Naive B cell (primary cell): ENCODE measurements around the gene STON1. TPM values are rescaled to one million over a fixed set of nuclear protein-coding genes. Genes with fewer than 3 reads are reported as not detected.
A peak's percentile ranks its signal among the peaks of the same experiment; 100 is the strongest.

Experiments used
- ATAC-seq, 2 donors: fragments of 150-1000 bp; cut with Tn5 transposase; 2 replicates each; pipeline ENCODE4 v1.10.0; 2021; ENCODE audit warnings: low read depth in 2 of 2, mild to moderate bottlenecking in 2 of 2, moderate library complexity in 2 of 2
- DNase-seq: peaks from one replicate; pipeline ENCODE4 v3.0.0; 2022
- H3K27ac Mint-ChIP-seq, 6 donors: one replicate each; pipeline ENCODE4 v1.8.0; 2020 to 2022; ENCODE audit warnings: mild to moderate bottlenecking in 6 of 6, mixed read lengths in 6 of 6, moderate library complexity in 5 of 6, inconsistent platforms in 2 of 6
- H3K27me3 Mint-ChIP-seq, 3 donors: one replicate each; pipeline ENCODE4 v1.8.0; 2021 to 2022; ENCODE audit warnings: mixed read lengths in 3 of 3, mild to moderate bottlenecking in 1 of 3
- H3K36me3 Mint-ChIP-seq, 2 donors: one replicate each; pipeline ENCODE4 v1.8.0; 2020 to 2022; ENCODE audit warnings: mixed read lengths in 2 of 2, inconsistent platforms in 1 of 2, mild to moderate bottlenecking in 1 of 2
- H3K4me1 Mint-ChIP-seq, 3 donors: one replicate each; pipeline ENCODE4 v1.8.0; 2020 to 2022; ENCODE audit warnings: mixed read lengths in 3 of 3, inconsistent platforms in 1 of 3, mild to moderate bottlenecking in 1 of 3, moderate library complexity in 1 of 3
- H3K4me3 Mint-ChIP-seq, 8 donors: one replicate each; pipeline ENCODE4 v1.8.0; 2020 to 2022; ENCODE audit warnings: mild to moderate bottlenecking in 8 of 8, mixed read lengths in 8 of 8, moderate library complexity in 8 of 8, inconsistent platforms in 2 of 8
- H3K9me3 Mint-ChIP-seq, 7 donors: one replicate each; pipeline ENCODE4 v1.8.0; 2020 to 2022; ENCODE audit warnings: mixed read lengths in 7 of 7, mild to moderate bottlenecking in 5 of 7, inconsistent platforms in 2 of 7, moderate library complexity in 1 of 7
- polyA plus RNA-seq, 6 donors: library from polyadenylated mRNA; unstranded; fragments of 300-500 nt; fragmentation: Illumina TruSeq; gene quantifications; one replicate each; pipeline ENCODE4 v1.2.3, GENCODE V29; 2021; ENCODE audit warnings: low read depth in 6 of 6

Gene STON1
- polyA plus RNA-seq, 6 donors from 2014 or later = 0.13 to 0.14 TPM; not detected in 4

- no peak overlapping the region for H3K27ac Mint-ChIP-seq
- no peak overlapping the region for H3K4me3 Mint-ChIP-seq
- H3K9me3 Mint-ChIP-seq = no peaks in the 10 kb centered on the region
- H3K27me3 Mint-ChIP-seq = peaks cover 0 to 4% (median 0%) of the 10 kb centered on the region in 3 donors
- ATAC-seq (no peak), DNase-seq (no peak)
- H3K4me1 Mint-ChIP-seq = no peaks in the 10 kb centered on the region
- no peaks in the 10 kb centered on the region for H3K36me3 Mint-ChIP-seq
These were observed 37.7 kb downstream of the STON1 start for GRCh38 chr2:48567671-48568070.

GRCh38 chr2:48568547-48568946 is 38.6 kb downstream of the STON1 start:
- Mint-ChIP-seq H3K9me3 (no peaks in the 10 kb centered on the region), H3K36me3 (no peaks in the 10 kb centered on the region), H3K4me1 (no peaks in the 10 kb centered on the region), H3K27me3 (peaks cover 0 to 4% (median 0%) of the 10 kb centered on the region in 3 donors), H3K27ac (no peak overlapping the region), H3K4me3 (peak overlapping the region in 1 of 8 donors; percentile 18)
- DNase-seq (no peak), ATAC-seq (no peak)

- H3K4me3 Mint-ChIP-seq = no peak overlapping the region
- H3K9me3 Mint-ChIP-seq = no peaks in the 10 kb centered on the region
- no peaks in the 10 kb centered on the region for H3K4me1 Mint-ChIP-seq
These were observed 39.5 kb downstream of the STON1 start for GRCh38 chr2:48569433-48569832.

DNA sequence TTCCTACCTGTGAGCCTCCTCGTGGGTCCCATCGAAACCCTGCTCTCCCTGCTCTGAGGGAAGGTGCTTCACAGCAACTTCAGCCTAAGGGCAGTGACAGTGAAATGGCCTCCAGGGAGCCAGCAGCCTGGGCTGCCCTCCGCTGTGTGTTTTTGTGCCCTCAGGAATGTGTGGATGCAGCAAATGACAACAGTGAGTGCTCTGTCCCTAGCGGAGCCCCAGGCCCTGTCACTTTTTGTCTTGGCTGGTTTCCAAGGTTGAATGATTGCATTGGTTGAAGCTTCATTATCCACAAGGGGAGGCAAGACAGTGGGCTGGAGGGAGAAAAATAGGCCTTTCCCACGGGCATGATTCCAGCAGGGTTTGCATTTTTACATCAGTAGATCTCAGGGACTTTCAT is 42.9 kb downstream of the STON1 start:
- H3K4me3 Mint-ChIP-seq = no peak overlapping the region
- H3K4me1 Mint-ChIP-seq = peaks cover 0 to 4% (median 3%) of the 10 kb centered on the region in 3 donors
- H3K27ac Mint-ChIP-seq = peak overlapping the region in 1 of 6 donors; percentile 20
- no peaks in the 10 kb centered on the region for H3K27me3 Mint-ChIP-seq
- no peak for ATAC-seq
- no peak for DNase-seq
- no peaks in the 10 kb centered on the region for H3K36me3 Mint-ChIP-seq
- H3K9me3 Mint-ChIP-seq = no peaks in the 10 kb centered on the region

More at GRCh38 chr2:48569433-48569832, 39.5 kb downstream of the STON1 start:
- H3K27me3 Mint-ChIP-seq = peaks cover 0 to 4% (median 0%) of the 10 kb centered on the region in 3 donors
- H3K36me3 Mint-ChIP-seq = no peaks in the 10 kb centered on the region
- H3K27ac Mint-ChIP-seq = no peak overlapping the region
- ATAC-seq (no peak), DNase-seq (no peak)

GRCh38 chr2:48574353-48575287 is 44.7 kb downstream of the STON1 start:
- no peaks in the 10 kb centered on the region for H3K9me3 Mint-ChIP-seq
- H3K27ac Mint-ChIP-seq = no peak overlapping the region
- H3K27me3 Mint-ChIP-seq = no peaks in the 10 kb centered on the region
- ATAC-seq (no peak), DNase-seq (no peak)
- H3K4me1 Mint-ChIP-seq = peaks cover 0 to 6% (median 3%) of the 10 kb centered on the region in 3 donors
- no peak overlapping the region for H3K4me3 Mint-ChIP-seq
- H3K36me3 Mint-ChIP-seq = no peaks in the 10 kb centered on the region

DNA sequence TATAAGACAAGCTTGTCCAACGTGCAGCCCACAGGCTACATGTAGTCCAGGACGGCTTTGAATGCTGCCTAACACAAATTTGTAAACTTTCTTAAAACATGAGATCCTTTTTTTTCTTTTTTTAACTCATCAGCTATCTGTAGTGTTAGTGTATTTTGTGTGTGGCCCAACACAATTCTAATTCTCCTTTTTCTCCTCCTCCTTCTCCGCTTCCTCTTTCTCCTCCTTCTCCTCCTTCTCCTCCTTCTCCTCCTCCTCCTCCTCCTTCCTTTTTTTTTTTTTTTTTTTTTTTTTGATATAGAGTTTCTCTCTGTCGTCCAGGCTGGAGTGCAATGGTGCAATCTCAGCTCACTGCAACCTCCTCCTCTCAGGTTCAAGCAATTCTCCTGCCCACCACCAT is 48.4 kb downstream of the STON1 start:
- Mint-ChIP-seq H3K27ac (no peak overlapping the region), H3K36me3 (no peaks in the 10 kb centered on the region), H3K9me3 (no peaks in the 10 kb centered on the region), H3K4me1 (peaks cover 0 to 6% (median 3%) of the 10 kb centered on the region in 3 donors), H3K4me3 (no peak overlapping the region), H3K27me3 (peaks cover 0 to 12% (median 0%) of the 10 kb centered on the region in 3 donors)
- ATAC-seq (no peak), DNase-seq (no peak)

DNA sequence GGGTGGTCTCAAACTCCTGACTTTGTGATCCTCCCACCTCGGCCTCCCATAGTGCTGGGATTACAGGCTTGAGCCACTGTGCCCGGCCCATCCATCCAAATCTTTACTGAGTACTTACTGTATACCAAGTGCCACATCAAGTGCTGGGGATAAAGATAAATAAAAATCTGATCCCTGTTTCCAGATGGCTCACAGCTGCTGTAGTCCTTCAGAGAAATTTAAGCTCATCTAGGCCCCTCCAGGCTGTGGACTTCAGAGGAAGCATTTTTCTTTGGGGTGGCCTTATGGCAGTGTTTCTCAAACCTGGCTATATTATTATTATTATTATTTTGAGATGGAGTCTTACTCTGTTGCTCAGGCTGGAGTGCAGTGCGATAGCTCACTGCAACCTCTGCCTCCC is 54.0 kb downstream of the STON1 start:
- no peak for DNase-seq
- H3K9me3 Mint-ChIP-seq = no peaks in the 10 kb centered on the region
- ATAC-seq = no peak
- H3K36me3 Mint-ChIP-seq = no peaks in the 10 kb centered on the region
- peaks cover 0 to 5% (median 2%) of the 10 kb centered on the region in 3 donors for H3K4me1 Mint-ChIP-seq
- peaks cover 0 to 12% (median 0%) of the 10 kb centered on the region in 3 donors for H3K27me3 Mint-ChIP-seq
- H3K27ac Mint-ChIP-seq = no peak overlapping the region
- no peak overlapping the region for H3K4me3 Mint-ChIP-seq

DNA sequence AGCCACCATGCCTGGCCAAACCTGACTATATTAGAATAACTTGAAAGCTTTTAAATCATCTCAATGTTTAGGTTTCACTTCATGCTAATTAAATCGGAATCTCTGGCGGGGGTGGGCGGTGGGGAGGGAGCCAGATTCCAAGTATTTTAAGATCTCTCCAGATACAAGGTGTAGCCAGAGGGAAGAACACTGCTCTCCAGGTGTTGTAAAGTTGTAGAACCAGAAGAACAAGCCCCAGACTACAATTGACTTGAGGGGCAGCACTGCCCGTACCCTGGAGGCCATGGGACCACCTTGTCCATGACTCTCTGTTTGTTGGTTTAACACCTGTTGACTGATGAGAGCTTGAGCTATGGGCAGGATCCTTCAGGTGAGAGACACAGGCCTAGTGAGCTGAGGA is 54.6 kb downstream of the STON1 start:
- DNase-seq = no peak
- Mint-ChIP-seq H3K9me3 (no peaks in the 10 kb centered on the region), H3K27me3 (peaks cover 0 to 12% (median 0%) of the 10 kb centered on the region in 3 donors), H3K4me1 (peaks cover 0 to 8% (median 0%) of the 10 kb centered on the region in 3 donors), H3K27ac (no peak overlapping the region), H3K36me3 (no peaks in the 10 kb centered on the region), H3K4me3 (no peak overlapping the region)
- ATAC-seq = no peak

- peaks cover 0 to 8% (median 0%) of the 10 kb centered on the region in 3 donors for H3K4me1 Mint-ChIP-seq
- H3K27me3 Mint-ChIP-seq = peaks cover 0 to 3% (median 0%) of the 10 kb centered on the region in 3 donors
- H3K9me3 Mint-ChIP-seq = no peaks in the 10 kb centered on the region
- no peak for DNase-seq
- no peak overlapping the region for H3K27ac Mint-ChIP-seq
- H3K36me3 Mint-ChIP-seq = no peaks in the 10 kb centered on the region
- H3K4me3 Mint-ChIP-seq = peak overlapping the region in 1 of 8 donors; percentile 7
- ATAC-seq = no peak
These were observed 56.5 kb downstream of the STON1 start for GRCh38 chr2:48586433-48586832.

DNA sequence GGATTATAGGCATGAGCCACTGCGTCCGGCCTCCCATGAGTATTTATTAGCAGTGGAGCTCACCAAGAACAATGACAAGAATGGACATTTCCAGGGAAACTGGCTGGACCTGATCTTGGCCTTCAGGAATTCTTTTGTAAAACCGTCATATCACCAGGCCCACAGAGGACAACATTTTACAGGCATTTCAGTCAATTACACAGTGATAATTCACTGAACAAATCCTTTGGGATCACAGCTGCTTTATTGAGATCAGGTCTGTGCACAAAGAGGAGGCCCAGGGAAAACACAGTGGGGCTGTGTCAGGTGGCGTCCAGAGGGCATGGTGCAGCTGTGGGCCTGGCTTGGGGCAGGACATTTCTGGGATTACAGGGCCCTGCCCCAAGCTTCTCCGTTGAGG is 57.6 kb downstream of the STON1 start:
- Mint-ChIP-seq H3K4me1 (peaks cover 0 to 8% (median 0%) of the 10 kb centered on the region in 3 donors), H3K27ac (no peak overlapping the region), H3K36me3 (no peaks in the 10 kb centered on the region), H3K9me3 (no peaks in the 10 kb centered on the region), H3K4me3 (no peak overlapping the region), H3K27me3 (peaks cover 0 to 7% (median 0%) of the 10 kb centered on the region in 3 donors)
- ATAC-seq (no peak), DNase-seq (no peak)

- Mint-ChIP-seq H3K4me1 (peaks cover 0 to 8% (median 0%) of the 10 kb centered on the region in 3 donors), H3K27me3 (peaks cover 0 to 7% (median 0%) of the 10 kb centered on the region in 3 donors), H3K4me3 (no peak overlapping the region)
These were observed 58.0 kb downstream of the STON1 start for GRCh38 chr2:48587961-48588360.

DNA sequence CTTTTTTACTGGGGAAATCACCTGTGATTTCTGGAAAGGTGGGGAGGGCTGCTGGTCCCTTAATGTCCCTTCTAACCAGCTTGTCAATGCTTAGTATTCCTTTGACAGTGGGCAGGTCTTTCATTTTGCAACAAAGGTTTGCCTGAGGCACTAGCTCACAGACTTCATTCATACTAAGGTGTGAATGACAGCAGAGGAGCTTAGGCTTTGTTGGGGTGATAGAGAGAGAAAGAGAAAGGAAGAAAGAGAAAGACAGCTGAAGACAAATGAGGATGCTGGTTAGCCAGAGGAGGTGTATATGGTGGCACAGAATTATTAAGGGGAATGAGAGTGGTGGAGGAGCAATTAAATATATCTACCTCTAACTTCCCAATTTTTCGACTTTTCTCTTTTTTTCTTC is 58.8 kb downstream of the STON1 start:
- Mint-ChIP-seq H3K4me1 (peaks cover 0 to 8% (median 0%) of the 10 kb centered on the region in 3 donors), H3K27ac (no peak overlapping the region), H3K27me3 (peaks cover 0 to 7% (median 0%) of the 10 kb centered on the region in 3 donors), H3K4me3 (peak overlapping the region in 1 of 8 donors; percentile 9), H3K36me3 (no peaks in the 10 kb centered on the region), H3K9me3 (no peaks in the 10 kb centered on the region)
- ATAC-seq (no peak), DNase-seq (no peak)

More at GRCh38 chr2:48587961-48588360, 58.0 kb downstream of the STON1 start:
- H3K27ac Mint-ChIP-seq = no peak overlapping the region
- no peaks in the 10 kb centered on the region for H3K36me3 Mint-ChIP-seq
- no peaks in the 10 kb centered on the region for H3K9me3 Mint-ChIP-seq
- no peak for ATAC-seq
- no peak for DNase-seq

GRCh38 chr2:48589170-48589767 is 59.3 kb downstream of the STON1 start:
- no peaks in the 10 kb centered on the region for H3K36me3 Mint-ChIP-seq

More at GRCh38 chr2:48589170-48589767, 59.3 kb downstream of the STON1 start:
- Mint-ChIP-seq H3K27me3 (peaks cover 0 to 7% (median 0%) of the 10 kb centered on the region in 3 donors), H3K27ac (no peak overlapping the region), H3K4me3 (peak overlapping the region in 1 of 8 donors; percentile 9), H3K4me1 (peaks cover 0 to 8% (median 0%) of the 10 kb centered on the region in 3 donors), H3K9me3 (no peaks in the 10 kb centered on the region)
- DNase-seq (no peak), ATAC-seq (no peak)
